Panc1 (cell line): ENCODE results near the gene ABCA1. TPM values are rescaled to one million over a fixed set of nuclear protein-coding genes. Genes with fewer than 3 reads are reported as not detected.

Experiments
- ATAC-seq: fragments of 200-7000 bp; cut with Tn5 transposase; 2 replicates; pipeline ENCODE4 v1.9.1; 2020; ENCODE audit warnings: mild to moderate bottlenecking, moderate library complexity
- BruUV-seq: library from RNA; stranded (reverse); fragments of 400-500 nt; replicated peaks from 2 replicates; lab custom pipeline; 2021; lab: Mats Ljungman, UMichigan
- CTCF ChIA-PET: fragments of 300-600 bp; sonication (Branson Sonifier 250); formaldehyde crosslinking; loops from one replicate; lab custom pipeline; 2022; ENCODE audit warnings: antibody characterized with exemption; lab: Charles Lee
- POLR2A ChIA-PET: fragments of 300-600 bp; sonication (Branson Sonifier 250); formaldehyde crosslinking; loops from one replicate; lab custom pipeline; 2022; ENCODE audit warnings: antibody characterized with exemption; lab: Charles Lee
- DNase-seq: peaks from one replicate; pipeline ENCODE4 v3.0.0-alpha.2; 2010; ENCODE audit warnings: low read depth, low spot score
- H3K27ac ChIP-seq: 2 replicates; pipeline ENCODE4 v1.5.1; 2011; ENCODE audit warnings: mild to moderate bottlenecking, low read length, inconsistent platforms
- H3K27me3 ChIP-seq: fragments of 200-500 bp; sonication (Bioruptor generic); 2 replicates; pipeline ENCODE4 v1.6.0; 2014; ENCODE audit warnings: low read length, inconsistent platforms; ENCODE audit not compliant: control insufficient read depth, insufficient read depth
- H3K36me3 ChIP-seq: fragments of 200-500 bp; sonication (Bioruptor generic); 2 replicates; pipeline ENCODE4 v1.5.1; 2014; ENCODE audit warnings: inconsistent platforms, mild to moderate bottlenecking, low read length, moderate library complexity; ENCODE audit not compliant: control insufficient read depth, insufficient read depth
- H3K4me1 ChIP-seq: 2 replicates; pipeline ENCODE4 v1.5.1; 2011; ENCODE audit warnings: inconsistent platforms, mild to moderate bottlenecking, low read length, moderate library complexity; ENCODE audit not compliant: control insufficient read depth, insufficient read depth
- H3K4me3 ChIP-seq, 2 experiments: 2 replicates each; pipeline ENCODE4 v1.5.1; 2011 to 2012; ENCODE audit warnings: low read depth in 2 of 2, low read length in 2 of 2, mild to moderate bottlenecking in 2 of 2, inconsistent platforms in 1 of 2, moderate library complexity in 1 of 2
- H3K9me3 ChIP-seq: fragments of 200-500 bp; sonication (Bioruptor generic); 2 replicates; pipeline ENCODE4 v1.5.1; 2014; ENCODE audit warnings: low read depth, mild to moderate bottlenecking, inconsistent platforms, low read length, moderate library complexity; ENCODE audit not compliant: control insufficient read depth, insufficient read depth
- CTCF ChIP-seq: fragments of 450-650 bp; IDR thresholded peaks from 2 replicates; pipeline ENCODE4 v1.5.1; 2017; ENCODE audit warnings: mild to moderate bottlenecking
- POLR2AphosphoS5 ChIP-seq: IDR thresholded peaks from 2 replicates; pipeline ENCODE4 v1.6.1; 2012; ENCODE audit warnings: mild to moderate bottlenecking, low read depth, low read length, moderate library complexity
- REST ChIP-seq, 2 experiments: IDR thresholded peaks; 2 replicates each; pipeline ENCODE4 v1.6.1; 2011 to 2012; ENCODE audit warnings: low read depth in 2 of 2, control low read depth in 1 of 2, low read length in 1 of 2, mild to moderate bottlenecking in 1 of 2, moderate library complexity in 1 of 2; ENCODE audit not compliant: insufficient read depth in 1 of 2
- SIN3A ChIP-seq: IDR thresholded peaks from 2 replicates; pipeline ENCODE4 v1.6.1; 2012; ENCODE audit warnings: low read depth, mild to moderate bottlenecking, low read length, moderate library complexity, borderline replicate concordance; ENCODE audit not compliant: insufficient read depth
- TCF7L2 ChIP-seq: IDR thresholded peaks from 2 replicates; pipeline ENCODE4 v1.6.1; 2011; ENCODE audit warnings: mild to moderate bottlenecking, low read depth, low read length, inconsistent platforms
- in situ Hi-C: cut with HindIII; loops from 2 replicates; pipeline ENCODE4 v1.10.0; 2016; ENCODE audit warnings: low sequenced_read_pairs, low pct_unique_long_range_greater_than_20kb
- intact Hi-C: fragments of 100-400 bp; cut with micrococcal nuclease; formaldehyde crosslinking; loops from one replicate; pipeline ENCODE4 v1.10.0; 2022; ENCODE audit not compliant: unreplicated experiment
- total RNA-seq: library from RNA; stranded (reverse); gene quantifications from one replicate; pipeline ENCODE4 v1.2.1, GENCODE V29; 2021; ENCODE audit not compliant: unreplicated experiment

Gene ABCA1
- total RNA-seq, 1 experiment from 2014 or later = 2.6 TPM

- Histone ChIP-seq H3K36me3 (no peaks in the 10 kb centered on the region), H3K27me3 (no peaks in the 10 kb centered on the region), H3K4me3 (no peak overlapping the region), H3K27ac (no peak overlapping the region), H3K4me1 (no peaks in the 10 kb centered on the region), H3K9me3 (no peaks in the 10 kb centered on the region)
- DNase-seq = no peak
- in situ Hi-C loops (no loop called here), intact Hi-C loops (no loop called here)
- POLR2A ChIA-PET = no interaction called here
- TF ChIP-seq CTCF (no peak), POLR2AphosphoS5 (no peak), REST (IDR thresholded peaks at IDR 0.05; ENCODE audit: insufficient read depth in 1 of 2, low read depth in 2 of 2, low read length in 1 of 2) (no peak), TCF7L2 (no peak), SIN3A (no peak)
- CTCF ChIA-PET = interaction anchor here (0.7 kb wide), 1 partner anchor 247 kb away, joined by 3 read pairs; no protein-coding TSS in a partner anchor
- no TSS peak for BruUV-seq
- ATAC-seq = no peak
Measured at GRCh38 chr9:104914466-104914865, 13.5 kb downstream of the ABCA1 start.

GRCh38 chr9:104912606-104913005 lies 15.3 kb downstream of the ABCA1 start:
- intact Hi-C loops = no loop called here
- ATAC-seq (no peak), DNase-seq (no peak)
- no TSS peak for BruUV-seq
- H3K36me3 ChIP-seq = no peaks in the 10 kb centered on the region
- CTCF ChIA-PET = no interaction called here
- no peaks in the 10 kb centered on the region for H3K4me1 ChIP-seq
- POLR2A ChIA-PET = no interaction called here
- no peak overlapping the region for H3K27ac ChIP-seq
- in situ Hi-C loops = no loop called here
- no peaks in the 10 kb centered on the region for H3K27me3 ChIP-seq
- no peak for TF ChIP-seq CTCF
- TF ChIP-seq POLR2AphosphoS5 = no peak
- no peak for TF ChIP-seq TCF7L2
- no peak for TF ChIP-seq SIN3A
- no peak for TF ChIP-seq REST (IDR thresholded peaks at IDR 0.05; ENCODE audit: insufficient read depth in 1 of 2, low read depth in 2 of 2, low read length in 1 of 2)
- no peak overlapping the region for H3K4me3 ChIP-seq
- no peaks in the 10 kb centered on the region for H3K9me3 ChIP-seq
